MV-4-11 (cell line): ENCODE data around the gene LRRC17.

Source experiments
- DNase-seq: peaks from one replicate; lab custom pipeline; 2025; lab: John Stamatoyannopoulos, UW

The LRRC17 gene

GRCh38 chr7:102912742-102913141 is at the start of gene LRRC17:
Gene LRRC17 (plus strand): TSS chr7:102913000. CDS start chr7:102933914, 20,914 bp downstream.
- DNase-seq: peak; percentile 55

- no peak for DNase-seq
Observed at GRCh38 chr7:102864958-102865357, 47.8 kb upstream of the LRRC17 start.

- DNase-seq: no peak
Observed at GRCh38 chr7:102866535-102867215, 46.1 kb upstream of the LRRC17 start.

- no peak for DNase-seq
Observed at GRCh38 chr7:102869195-102869594, 43.6 kb upstream of the LRRC17 start.

GRCh38 chr7:102872460-102872859 is 40.3 kb upstream of the LRRC17 start:
- DNase-seq: no peak

GRCh38 chr7:102873470-102874165 is 39.2 kb upstream of the LRRC17 start:
- no peak for DNase-seq

- peak; percentile 81 for DNase-seq
Observed at GRCh38 chr7:102874166-102874829, 38.5 kb upstream of the LRRC17 start.

- DNase-seq: no peak
Observed at GRCh38 chr7:102874966-102875365, 37.8 kb upstream of the LRRC17 start.

- peak; percentile 71 for DNase-seq
Observed at GRCh38 chr7:102875700-102876295, 37.0 kb upstream of the LRRC17 start.

GRCh38 chr7:102883098-102883860 is 29.5 kb upstream of the LRRC17 start:
- no peak for DNase-seq

GRCh38 chr7:102888561-102889233 is 24.1 kb upstream of the LRRC17 start:
- no peak for DNase-seq

GRCh38 chr7:102889851-102890250 is 22.9 kb upstream of the LRRC17 start:
- no peak for DNase-seq

- peak; percentile 80 for DNase-seq
Observed at GRCh38 chr7:102890292-102890970, 22.4 kb upstream of the LRRC17 start.

- no peak for DNase-seq
Observed at GRCh38 chr7:102890971-102891692, 21.7 kb upstream of the LRRC17 start.

GRCh38 chr7:102891693-102892261 is 21.0 kb upstream of the LRRC17 start:
- peak; percentile 83 for DNase-seq

- DNase-seq: peak; percentile 92
Observed at GRCh38 chr7:102892631-102893278, 20.0 kb upstream of the LRRC17 start.

GRCh38 chr7:102895602-102896001 is 17.2 kb upstream of the LRRC17 start:
- no peak for DNase-seq

- DNase-seq: no peak
Observed at GRCh38 chr7:102896585-102896984, 16.2 kb upstream of the LRRC17 start.

- DNase-seq: no peak
Observed at GRCh38 chr7:102897211-102897631, 15.6 kb upstream of the LRRC17 start.
